Ovary (tissue), 9 donors: ENCODE results near the gene ANO10. TPM values are rescaled to one million over a fixed set of nuclear protein-coding genes. Genes with fewer than 3 reads are reported as not detected.

Experiments used
- DNase-seq, 5 donors: peaks; one replicate each; pipeline ENCODE4 v3.0.0-alpha.2; 2019 to 2020
- H3K27ac ChIP-seq, 2 donors: fragments of 200-600 bp; one replicate each; pipeline versions ENCODE4 v1.5.1 to v1.8.0; 2019 to 2022
- H3K27me3 ChIP-seq: fragments of 200-600 bp; one replicate; pipeline ENCODE4 v1.8.0; 2022
- H3K36me3 ChIP-seq: fragments of 200-600 bp; sonication (generic); one replicate; pipeline ENCODE4 v1.5.1; 2019
- H3K4me1 ChIP-seq: one replicate; pipeline ENCODE4 v1.8.1; 2013; ENCODE audit warnings: mild to moderate bottlenecking, moderate library complexity; ENCODE audit not compliant: insufficient read depth
- H3K4me3 ChIP-seq: fragments of 200-600 bp; sonication (generic); one replicate; pipeline ENCODE4 v1.5.1; 2017
- H3K9me3 ChIP-seq, 2 donors: fragments of 200-600 bp in 1 of 2; sonication (generic) in 1 of 2; one replicate each; pipeline versions ENCODE4 v1.5.1 to v1.8.1; 2013 to 2019; ENCODE audit warnings: mild to moderate bottlenecking in 1 of 2, moderate library complexity in 1 of 2
- CTCF ChIP-seq, 3 donors: fragments of 450-650 bp in 2 of 3; fragments of 200-600 bp in 1 of 3; IDR thresholded peaks; one replicate each; pipeline versions ENCODE4 v1.5.1 to v1.8.0; 2016 to 2022; ENCODE audit warnings: antibody characterized with exemption in 3 of 3, mild to moderate bottlenecking in 1 of 3
- EP300 ChIP-seq: sonication (generic); formaldehyde crosslinking; IDR thresholded peaks from one replicate; pipeline ENCODE4 v1.6.1; 2017; ENCODE audit warnings: antibody characterized with exemption
- POLR2A ChIP-seq: fragments of 450-650 bp; IDR thresholded peaks from one replicate; pipeline ENCODE4 v1.6.1; 2017; ENCODE audit warnings: antibody characterized with exemption, mild to moderate bottlenecking, moderate library complexity
- WGBS, 3 donors: extraction: QIAGEN DNeasy Blood & Tissue Kit in 1 of 3; methylation state at CpG; one replicate each; pipeline versions ENCODE4 v1.1.5 to v1.1.7; 2013 to 2017; 5-methylcytosine and 5-hydroxymethylcytosine counted together
- intact Hi-C, 4 donors: fragments of 100-400 bp; cut with DNase I; formaldehyde crosslinking; loops; one replicate each; pipeline versions ENCODE4 v1.11.0 to v1.15.1; 2022 to 2023
- polyA plus RNA-seq, 2 donors: library from polyadenylated mRNA; stranded (reverse); fragments of 200-250 nt in 1 of 2; fragments of 350-450 nt in 1 of 2; fragmentation: Illumina TruSeq in 1 of 2; extraction: RNeasy Lipid Tissue Mini Kit (QIAGEN cat#74804) in 1 of 2; gene quantifications; one replicate each; pipeline ENCODE4 v1.2.3, GENCODE V29; 2013 to 2014
- total RNA-seq, 7 donors: library from RNA; depleted of rRNA in 2 of 7; stranded (reverse); fragments of >200 nt in 2 of 7; fragmentation: NEBNext Ultra II Directional in 3 of 7; extraction: Animal tissue kit (Norgen Biotek cat#: 25700) in 3 of 7; gene quantifications; one replicate each; pipeline versions ENCODE4 v1.1.0 to v1.2.4, GENCODE V29; 2016 to 2023
- donor health status: DM: no; HTN: no; CAD: no; lungs with moderate emphysema.
- donor health status: DM: no; HTN: no; CAD: no.
- donor health status: Bipolar disorder and iron deficiency.
- donor health status: DM: yes; HTN: yes; CAD: no.
- donor health status: DM: no; HTN: no; CAD: no.
- donor health status: DM: yes; HTN: yes; CAD: no.

ANO10 gene
- total and polyA plus RNA-seq, 9 donors, result 12.2 to 58.7 (median 21.7) TPM

- no peak overlapping the region for H3K27ac ChIP-seq
These were observed 198.7 kb downstream of the ANO10 start for GRCh38 chr3:43423142-43423541.

GRCh38 chr3:43418601-43419272, 203.1 kb downstream of the ANO10 start:
- H3K9me3 ChIP-seq, result no peaks in the 10 kb centered on the region
- 53 to 66% (median 61%) methylated on average over 8 of the region's 8 CpGs for WGBS, 3 donors
- H3K36me3 ChIP-seq, result no peaks in the 10 kb centered on the region
- H3K27ac ChIP-seq, result no peak overlapping the region
- H3K27me3 ChIP-seq, result no peaks in the 10 kb centered on the region
- H3K4me3 ChIP-seq, result no peak overlapping the region
- TF ChIP-seq POLR2A (no peak), EP300 (no peak), CTCF (IDR thresholded peaks at IDR 0.05) (no peak)
- intact Hi-C loops, result no loop called here
- H3K4me1 ChIP-seq, result peaks cover 4% of the 10 kb centered on the region
- DNase-seq, result no peak

More at GRCh38 chr3:43423142-43423541, 198.7 kb downstream of the ANO10 start:
- 27 to 51% (median 44%) methylated on average over 3 of the region's 3 CpGs for WGBS, 3 donors
- H3K27me3 ChIP-seq, result no peaks in the 10 kb centered on the region
- no peak overlapping the region for H3K4me3 ChIP-seq
- intact Hi-C loops, result no loop called here
- peak; percentile 24 to 44 (median 31) for DNase-seq
- H3K36me3 ChIP-seq, result no peaks in the 10 kb centered on the region
- H3K4me1 ChIP-seq, result peaks cover 4% of the 10 kb centered on the region
- TF ChIP-seq EP300 (no peak), CTCF (IDR thresholded peaks at IDR 0.05) (no peak), POLR2A (no peak)
- H3K9me3 ChIP-seq, result peaks cover 0 to 3% of the 10 kb centered on the region in 2 donors

GRCh38 chr3:43417133-43417532, 204.7 kb downstream of the ANO10 start:
- no peak overlapping the region for H3K4me3 ChIP-seq
- H3K9me3 ChIP-seq, result no peaks in the 10 kb centered on the region
- WGBS, 3 donors, result 93 to 96% (median 95%) methylated on average over 11 of the region's 11 CpGs
- no peaks in the 10 kb centered on the region for H3K36me3 ChIP-seq
- intact Hi-C loops, result no loop called here
- DNase-seq, result no peak
- TF ChIP-seq EP300 (no peak), CTCF (IDR thresholded peaks at IDR 0.05) (no peak), POLR2A (no peak)
- no peaks in the 10 kb centered on the region for H3K27me3 ChIP-seq
- no peak overlapping the region for H3K27ac ChIP-seq
- H3K4me1 ChIP-seq, result no peaks in the 10 kb centered on the region

- no peak for TF ChIP-seq EP300
- TF ChIP-seq CTCF (IDR thresholded peaks at IDR 0.05), result no peak
- TF ChIP-seq POLR2A, result no peak
- Histone ChIP-seq H3K27me3 (no peaks in the 10 kb centered on the region), H3K36me3 (no peaks in the 10 kb centered on the region), H3K4me1 (no peaks in the 10 kb centered on the region), H3K27ac (no peak overlapping the region), H3K9me3 (no peaks in the 10 kb centered on the region), H3K4me3 (no peak overlapping the region)
- 92 to 96% (median 95%) methylated on average over 5 of the region's 5 CpGs for WGBS, 3 donors
- DNase-seq, result no peak
- intact Hi-C loops, result no loop called here
These were observed 206.7 kb downstream of the ANO10 start for GRCh38 chr3:43415088-43415487.
